ENCODE data around the gene ALPP.

- no peak for TF ChIP-seq POLR2A (IDR thresholded peaks at IDR 0.05; ENCODE audit: insufficient read depth in 1 of 2, low read depth in 2 of 2, low read length in 2 of 2)
- TF ChIP-seq ZNF432 (CRISPR knock-in tag; IDR thresholded peaks at IDR 0.05; ENCODE audit: borderline replicate concordance), result no peak
- TF ChIP-seq BCLAF1 (IDR thresholded peaks at IDR 0.05), result no peak
- TF ChIP-seq ZNF232 (CRISPR knock-in tag; IDR thresholded peaks at IDR 0.05; ENCODE audit: borderline replicate concordance), result no peak
Measured at GRCh38 chr2:232415736-232416520, 37.4 kb downstream of the ALPP start.
